Measurements from ENCODE around the gene NFIX.

DNA sequence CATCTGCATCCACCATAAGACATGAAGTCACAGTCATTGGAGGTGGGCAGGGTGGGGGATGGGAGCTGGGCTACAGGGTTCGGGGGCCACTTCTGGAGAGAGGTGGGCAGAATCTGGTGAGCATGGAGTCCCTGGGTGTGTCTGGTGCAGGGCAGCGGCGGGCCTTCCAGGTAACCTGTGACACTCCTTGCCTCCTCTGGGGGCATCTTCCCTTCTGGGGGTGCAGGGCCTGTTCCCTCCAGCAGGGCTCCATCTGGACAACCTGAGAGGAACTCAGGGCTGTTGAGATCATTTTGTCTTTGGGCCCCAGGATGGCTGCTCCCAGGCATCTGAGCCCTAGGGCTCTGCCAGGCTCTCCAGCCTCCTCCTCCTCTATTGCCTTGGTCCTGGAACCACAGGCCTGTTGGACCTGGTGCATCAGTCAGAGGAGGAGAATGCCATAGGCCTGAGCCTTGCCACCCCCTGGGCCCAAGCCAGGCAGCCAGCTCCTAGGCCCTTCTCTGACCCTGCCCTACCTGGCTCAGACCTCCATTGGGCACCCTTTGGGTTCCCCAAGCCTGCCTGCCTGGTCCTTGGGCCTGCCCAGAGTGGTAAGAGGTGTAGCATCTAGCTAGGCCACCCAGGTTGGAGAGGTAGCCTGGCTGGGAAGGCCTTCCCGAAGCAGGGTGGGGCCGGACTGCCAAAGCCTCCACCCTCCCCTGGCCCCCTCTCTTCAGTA is 94.0 kb downstream of the NFIX start:
- no peak for TF ChIP-seq ZFX (IDR thresholded peaks at IDR 0.05)
- TF ChIP-seq, protein P1, sequence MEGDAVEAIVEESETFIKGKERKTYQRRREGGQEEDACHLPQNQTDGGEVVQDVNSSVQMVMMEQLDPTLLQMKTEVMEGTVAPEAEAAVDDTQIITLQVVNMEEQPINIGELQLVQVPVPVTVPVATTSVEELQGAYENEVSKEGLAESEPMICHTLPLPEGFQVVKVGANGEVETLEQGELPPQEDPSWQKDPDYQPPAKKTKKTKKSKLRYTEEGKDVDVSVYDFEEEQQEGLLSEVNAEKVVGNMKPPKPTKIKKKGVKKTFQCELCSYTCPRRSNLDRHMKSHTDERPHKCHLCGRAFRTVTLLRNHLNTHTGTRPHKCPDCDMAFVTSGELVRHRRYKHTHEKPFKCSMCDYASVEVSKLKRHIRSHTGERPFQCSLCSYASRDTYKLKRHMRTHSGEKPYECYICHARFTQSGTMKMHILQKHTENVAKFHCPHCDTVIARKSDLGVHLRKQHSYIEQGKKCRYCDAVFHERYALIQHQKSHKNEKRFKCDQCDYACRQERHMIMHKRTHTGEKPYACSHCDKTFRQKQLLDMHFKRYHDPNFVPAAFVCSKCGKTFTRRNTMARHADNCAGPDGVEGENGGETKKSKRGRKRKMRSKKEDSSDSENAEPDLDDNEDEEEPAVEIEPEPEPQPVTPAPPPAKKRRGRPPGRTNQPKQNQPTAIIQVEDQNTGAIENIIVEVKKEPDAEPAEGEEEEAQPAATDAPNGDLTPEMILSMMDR (conservative IDR thresholded peaks at IDR 0.05) = no peak; the same call in 1 of the 2 replicates

Data from C4-2B (cell line).